Measurements from ENCODE around the gene SERPINI1.

Gene SERPINI1

GRCh38 chr3:167787440-167787839 is 51.9 kb downstream of the SERPINI1 start:
- no peaks in the 10 kb centered on the region; the same call in 1 of the 2 replicates for H3F3A ChIP-seq (ENCODE audit: low read depth)
- no peaks in the 10 kb centered on the region for H3K79me2 ChIP-seq (ENCODE audit: insufficient read depth, low read length)
- H3K4me3 ChIP-seq (ENCODE audit: low read length, poor library complexity, severe bottlenecking) = no peak overlapping the region
- no peaks in the 10 kb centered on the region for H3K9me3 ChIP-seq (ENCODE audit: insufficient read depth, low read depth, low read length)
- H3K9ac ChIP-seq (ENCODE audit: low read depth, low read length, poor library complexity, severe bottlenecking) = no peak overlapping the region
- no peaks in the 10 kb centered on the region for H3K9me2 ChIP-seq (replicated peaks; ENCODE audit: low read depth, low read length)
- no peak overlapping the region for H2AFZ ChIP-seq (ENCODE audit: low read length)
- no peaks in the 10 kb centered on the region for H3K27me3 ChIP-seq (ENCODE audit: insufficient read depth, low read length, poor library complexity, severe bottlenecking)
- TF ChIP-seq EZH2phosphoT487 (IDR thresholded peaks at IDR 0.05; ENCODE audit: borderline replicate concordance) (no peak), CTCF (conservative IDR thresholded peaks at IDR 0.05; ENCODE audit: low read length) (no peak)
- no peak overlapping the region for H3K4me2 ChIP-seq (ENCODE audit: low read depth, low read length, poor library complexity, severe bottlenecking)
- H3K4me1 ChIP-seq (ENCODE audit: insufficient read depth, low read length, poor library complexity, severe bottlenecking) = no peaks in the 10 kb centered on the region
- no peaks in the 10 kb centered on the region for H3K36me3 ChIP-seq (ENCODE audit: insufficient read depth, low read length)
- H4K20me1 ChIP-seq (ENCODE audit: insufficient read depth, low read length, poor library complexity, severe bottlenecking) = no peaks in the 10 kb centered on the region

GRCh38 chr3:167798443-167798842 is 62.9 kb downstream of the SERPINI1 start:
- H2AFZ ChIP-seq (ENCODE audit: low read length) = no peak overlapping the region
- H3K9me3 ChIP-seq (ENCODE audit: insufficient read depth, low read depth, low read length) = no peaks in the 10 kb centered on the region
- no peak overlapping the region for H3K9ac ChIP-seq (ENCODE audit: low read depth, low read length, poor library complexity, severe bottlenecking)
- no peaks in the 10 kb centered on the region for H3K36me3 ChIP-seq (ENCODE audit: insufficient read depth, low read length)
- H3K4me3 ChIP-seq (ENCODE audit: low read length, poor library complexity, severe bottlenecking) = no peak overlapping the region
- H3K79me2 ChIP-seq (ENCODE audit: insufficient read depth, low read length) = no peaks in the 10 kb centered on the region
- no peak overlapping the region for H3K4me2 ChIP-seq (ENCODE audit: low read depth, low read length, poor library complexity, severe bottlenecking)
- no peaks in the 10 kb centered on the region for H3K4me1 ChIP-seq (ENCODE audit: insufficient read depth, low read length, poor library complexity, severe bottlenecking)
- TF ChIP-seq EZH2phosphoT487 (IDR thresholded peaks at IDR 0.05; ENCODE audit: borderline replicate concordance) = no peak
- TF ChIP-seq CTCF (conservative IDR thresholded peaks at IDR 0.05; ENCODE audit: low read length) = no peak
- H3F3A ChIP-seq (ENCODE audit: low read depth) = no peaks in the 10 kb centered on the region
- no peaks in the 10 kb centered on the region for H3K27me3 ChIP-seq (ENCODE audit: insufficient read depth, low read length, poor library complexity, severe bottlenecking)
- no peaks in the 10 kb centered on the region for H3K9me2 ChIP-seq (replicated peaks; ENCODE audit: low read depth, low read length)
- no peaks in the 10 kb centered on the region for H4K20me1 ChIP-seq (ENCODE audit: insufficient read depth, low read length, poor library complexity, severe bottlenecking)

- TF ChIP-seq EZH2phosphoT487 (IDR thresholded peaks at IDR 0.05; ENCODE audit: borderline replicate concordance) = no peak
- no peak for TF ChIP-seq CTCF (conservative IDR thresholded peaks at IDR 0.05; ENCODE audit: low read length)
- H3K36me3 ChIP-seq (ENCODE audit: insufficient read depth, low read length) = no peaks in the 10 kb centered on the region
- H3K9me3 ChIP-seq (ENCODE audit: insufficient read depth, low read depth, low read length) = no peaks in the 10 kb centered on the region
- no peaks in the 10 kb centered on the region for H4K20me1 ChIP-seq (ENCODE audit: insufficient read depth, low read length, poor library complexity, severe bottlenecking)
- H3K27me3 ChIP-seq (ENCODE audit: insufficient read depth, low read length, poor library complexity, severe bottlenecking) = no peaks in the 10 kb centered on the region
- no peak overlapping the region for H3K4me3 ChIP-seq (ENCODE audit: low read length, poor library complexity, severe bottlenecking)
- H3K79me2 ChIP-seq (ENCODE audit: insufficient read depth, low read length) = no peaks in the 10 kb centered on the region
- H2AFZ ChIP-seq (ENCODE audit: low read length) = no peak overlapping the region
- no peak overlapping the region for H3K9ac ChIP-seq (ENCODE audit: low read depth, low read length, poor library complexity, severe bottlenecking)
- no peaks in the 10 kb centered on the region for H3K4me1 ChIP-seq (ENCODE audit: insufficient read depth, low read length, poor library complexity, severe bottlenecking)
- no peaks in the 10 kb centered on the region for H3K9me2 ChIP-seq (replicated peaks; ENCODE audit: low read depth, low read length)
- no peak overlapping the region for H3K4me2 ChIP-seq (ENCODE audit: low read depth, low read length, poor library complexity, severe bottlenecking)
- no peaks in the 10 kb centered on the region for H3F3A ChIP-seq (ENCODE audit: low read depth)
Measured at GRCh38 chr3:167808910-167809309, 73.4 kb downstream of the SERPINI1 start.
